HCT116 (cell line): ENCODE results near the gene FCSK.
"Not testable (repeated sequence)": the region's sequence is repeated elsewhere in the genome, so short reads cannot be mapped to it uniquely, and the experiment has no call there.

Experiments used
- EZH2 ChIP-seq: fragments of 200-600 bp; sonication (generic); IDR thresholded peaks from 2 replicates; pipeline ENCODE4 v1.6.1; 2017; ENCODE audit warnings: antibody characterized with exemption, mixed run types
- POLR2AphosphoS5 ChIP-seq: IDR thresholded peaks from 2 replicates; pipeline ENCODE4 v1.6.1; 2011; ENCODE audit warnings: mild to moderate bottlenecking, low read depth, low read length, moderate library complexity
- TF ChIP-seq, protein P1 (sequence below): IDR thresholded peaks from 2 replicates; pipeline ENCODE4 v1.6.1; 2012
- TF ChIP-seq, protein P2 (sequence below), 3 experiments: fragments of 200-600 bp in 1 of 3; sonication (generic) in 1 of 3; IDR thresholded peaks in 2 of 3; conservative IDR thresholded peaks in 1 of 3; 2 replicates each; pipeline ENCODE4 v1.5.1; 2012 to 2017; ENCODE audit warnings: low read depth in 2 of 3, low read length in 2 of 3, antibody characterized with exemption in 1 of 3, borderline replicate concordance in 1 of 3, control low read depth in 1 of 3, mild to moderate bottlenecking in 1 of 3, mixed read lengths in 1 of 3, mixed run types in 1 of 3, moderate library complexity in 1 of 3; ENCODE audit not compliant: insufficient read depth in 1 of 3

DNA sequence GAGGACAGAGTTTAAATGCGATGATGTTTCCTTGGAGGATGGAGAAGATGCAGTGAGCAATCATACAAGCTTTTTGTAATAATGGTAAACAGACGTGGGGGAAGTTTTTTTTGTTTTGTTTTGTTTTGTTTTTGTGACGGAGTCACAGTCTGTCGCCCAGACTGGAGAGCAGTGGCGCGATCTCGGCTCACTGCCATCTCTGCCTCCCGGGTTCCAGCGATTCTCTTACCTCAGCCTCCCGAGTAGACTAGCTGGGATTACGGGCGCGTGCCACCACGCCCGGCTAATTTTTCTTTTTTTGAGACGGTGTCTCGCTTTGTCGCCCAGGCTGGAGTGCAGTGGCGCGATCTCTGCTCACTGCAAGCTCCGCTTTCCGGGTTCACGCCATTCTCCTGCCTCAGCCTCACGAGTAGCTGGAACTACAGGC, 70.0 kb downstream of the FCSK start:
- not testable (repeated sequence) for TF ChIP-seq EZH2, POLR2AphosphoS5
- TF ChIP-seq, protein P1, sequence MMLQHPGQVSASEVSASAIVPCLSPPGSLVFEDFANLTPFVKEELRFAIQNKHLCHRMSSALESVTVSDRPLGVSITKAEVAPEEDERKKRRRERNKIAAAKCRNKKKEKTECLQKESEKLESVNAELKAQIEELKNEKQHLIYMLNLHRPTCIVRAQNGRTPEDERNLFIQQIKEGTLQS, result not testable (repeated sequence)
- TF ChIP-seq, protein P2, sequence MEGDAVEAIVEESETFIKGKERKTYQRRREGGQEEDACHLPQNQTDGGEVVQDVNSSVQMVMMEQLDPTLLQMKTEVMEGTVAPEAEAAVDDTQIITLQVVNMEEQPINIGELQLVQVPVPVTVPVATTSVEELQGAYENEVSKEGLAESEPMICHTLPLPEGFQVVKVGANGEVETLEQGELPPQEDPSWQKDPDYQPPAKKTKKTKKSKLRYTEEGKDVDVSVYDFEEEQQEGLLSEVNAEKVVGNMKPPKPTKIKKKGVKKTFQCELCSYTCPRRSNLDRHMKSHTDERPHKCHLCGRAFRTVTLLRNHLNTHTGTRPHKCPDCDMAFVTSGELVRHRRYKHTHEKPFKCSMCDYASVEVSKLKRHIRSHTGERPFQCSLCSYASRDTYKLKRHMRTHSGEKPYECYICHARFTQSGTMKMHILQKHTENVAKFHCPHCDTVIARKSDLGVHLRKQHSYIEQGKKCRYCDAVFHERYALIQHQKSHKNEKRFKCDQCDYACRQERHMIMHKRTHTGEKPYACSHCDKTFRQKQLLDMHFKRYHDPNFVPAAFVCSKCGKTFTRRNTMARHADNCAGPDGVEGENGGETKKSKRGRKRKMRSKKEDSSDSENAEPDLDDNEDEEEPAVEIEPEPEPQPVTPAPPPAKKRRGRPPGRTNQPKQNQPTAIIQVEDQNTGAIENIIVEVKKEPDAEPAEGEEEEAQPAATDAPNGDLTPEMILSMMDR (IDR thresholded peaks at IDR 0.05 in 2 of 3, conservative IDR thresholded peaks at IDR 0.05 in 1 of 3; ENCODE audit: borderline replicate concordance in 1 of 3, insufficient read depth in 1 of 3, low read depth in 2 of 3, low read length in 2 of 3), result not testable (repeated sequence)
